DMS153 (cell line): Measurements from ENCODE around the gene KCNQ1OT1.

ENCODE experiments used
- DNase-seq: peaks from one replicate; lab custom pipeline; 2025; lab: John Stamatoyannopoulos, UW

Gene KCNQ1OT1

DNA sequence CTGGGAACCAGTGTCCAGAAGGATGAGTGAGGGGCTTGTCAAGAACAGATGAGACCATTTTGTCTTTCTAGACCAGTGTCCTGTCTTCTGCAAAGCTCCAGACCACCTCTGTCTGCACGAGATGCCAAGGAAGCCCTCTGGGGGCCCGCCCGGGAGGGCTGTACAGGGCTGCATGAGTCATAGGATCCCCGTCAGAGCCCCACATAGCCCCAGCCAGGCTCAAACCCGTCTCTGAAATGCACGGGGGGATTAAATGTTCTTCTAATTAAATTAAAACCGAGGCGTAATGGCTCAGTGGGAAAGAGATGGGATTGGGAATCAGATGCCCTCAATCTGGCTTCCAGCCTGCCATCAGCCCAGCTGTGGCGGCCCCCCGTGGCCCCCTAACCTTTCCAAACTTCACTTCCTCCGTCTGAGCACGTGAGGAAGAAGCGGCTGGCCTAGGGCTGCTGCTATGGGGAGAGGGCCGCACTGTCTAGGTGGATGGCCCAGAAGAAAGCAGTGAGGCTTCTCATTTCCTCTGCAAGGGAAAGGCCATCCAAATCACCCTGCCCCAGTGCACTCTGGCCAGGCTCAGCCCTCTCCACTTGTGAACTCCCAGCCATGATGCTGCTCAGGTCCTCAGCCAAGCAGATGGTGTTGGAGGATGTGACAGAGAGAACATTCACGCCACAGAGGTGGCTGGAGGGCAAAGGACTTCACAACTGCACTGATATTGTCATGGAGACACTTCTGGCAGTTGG, 32.8 kb downstream of the KCNQ1OT1 start:
- DNase-seq: no peak

DNA sequence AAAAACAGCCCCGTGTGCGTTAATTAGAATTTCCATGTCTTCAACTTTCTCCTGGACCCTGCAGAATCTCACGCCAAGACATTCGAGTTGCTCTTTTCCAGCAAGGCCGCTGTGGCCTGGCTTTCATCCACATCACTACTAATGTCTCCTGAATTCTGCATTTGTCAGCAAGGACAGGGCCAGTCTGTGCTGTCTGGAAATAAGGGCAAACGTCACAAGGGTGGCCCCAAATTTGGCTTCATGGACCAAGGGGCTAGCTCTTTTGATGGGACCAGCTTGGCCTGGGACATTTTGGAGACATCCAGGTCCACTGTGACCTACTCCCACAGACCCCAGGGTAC, 33.4 kb downstream of the KCNQ1OT1 start:
- no peak for DNase-seq

DNA sequence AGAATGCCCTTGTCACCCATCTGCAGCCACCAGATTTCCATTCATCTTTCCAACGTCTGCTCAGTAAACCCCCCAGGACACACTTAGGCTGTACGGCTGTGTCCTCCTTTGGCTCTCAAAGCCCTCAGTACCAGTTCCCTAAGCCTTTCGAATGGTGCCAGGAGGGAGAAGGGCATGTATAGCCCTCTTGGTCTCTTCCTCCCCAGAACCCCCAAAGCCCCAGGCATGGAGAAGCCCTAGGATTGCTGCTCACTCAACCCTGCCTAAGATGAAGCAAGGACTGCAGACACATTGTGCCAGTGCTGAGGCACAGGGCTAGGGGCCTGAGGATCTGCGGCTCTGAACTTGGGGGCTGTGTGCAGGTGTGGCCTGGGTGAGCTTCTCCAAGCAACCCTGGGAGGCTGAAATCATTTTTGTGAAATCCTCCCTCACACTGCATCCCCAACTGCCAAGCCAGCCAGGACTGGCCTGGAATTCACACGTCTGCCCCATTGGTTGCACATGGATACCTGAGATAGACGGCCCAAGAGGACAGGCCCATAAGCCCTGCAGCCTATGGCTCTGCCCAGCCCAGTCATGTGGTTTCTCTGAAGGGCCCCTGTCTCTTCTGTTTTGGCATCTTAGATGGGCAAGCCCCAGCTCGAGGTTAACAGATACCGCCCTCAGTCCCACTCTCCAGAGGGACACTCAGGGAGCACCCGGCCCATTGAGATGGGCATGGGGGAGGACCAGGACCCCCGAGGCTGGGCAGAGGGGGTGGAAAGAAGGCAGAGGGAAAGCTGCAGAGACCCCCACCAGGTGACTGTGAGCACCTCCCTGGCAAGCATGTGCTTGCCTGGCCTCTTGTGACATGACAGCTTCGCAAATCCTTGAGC, 34.0 kb downstream of the KCNQ1OT1 start:
- no peak for DNase-seq

DNA sequence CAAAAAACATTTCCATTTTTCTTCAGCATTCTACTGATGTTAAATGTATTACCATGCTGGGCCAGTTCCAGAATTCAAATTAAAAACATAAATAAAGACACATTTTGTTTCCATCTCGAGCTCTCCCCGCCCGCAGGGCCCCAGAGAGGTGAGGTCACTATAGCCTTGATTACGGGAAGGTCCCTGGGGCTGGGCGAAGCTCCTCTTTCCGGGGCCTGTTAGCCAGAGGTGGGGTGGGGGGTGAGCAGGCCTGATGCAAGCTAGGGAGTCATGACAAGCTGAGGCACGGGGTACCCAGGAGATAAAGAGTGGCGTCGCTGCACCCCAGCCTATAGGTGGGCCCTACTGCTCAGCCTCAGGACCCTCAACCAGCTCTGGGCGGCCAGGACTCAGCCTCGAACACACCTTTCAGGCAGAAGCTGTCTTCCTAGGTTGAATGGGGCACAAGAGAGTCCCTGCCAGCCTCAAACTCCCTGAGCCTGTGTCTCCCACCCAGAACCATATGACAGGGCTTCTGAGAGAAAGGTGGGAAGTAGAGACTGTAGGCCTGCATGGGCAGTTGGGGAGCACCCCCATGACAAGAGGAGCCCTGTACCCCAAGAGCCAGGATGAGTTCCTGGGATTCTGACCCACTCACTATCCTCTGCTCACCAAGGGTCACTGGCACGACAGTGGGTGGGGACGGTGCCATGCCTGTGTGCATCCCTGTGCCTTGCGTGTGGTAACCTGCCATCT, 34.8 kb downstream of the KCNQ1OT1 start:
- DNase-seq: no peak

DNA sequence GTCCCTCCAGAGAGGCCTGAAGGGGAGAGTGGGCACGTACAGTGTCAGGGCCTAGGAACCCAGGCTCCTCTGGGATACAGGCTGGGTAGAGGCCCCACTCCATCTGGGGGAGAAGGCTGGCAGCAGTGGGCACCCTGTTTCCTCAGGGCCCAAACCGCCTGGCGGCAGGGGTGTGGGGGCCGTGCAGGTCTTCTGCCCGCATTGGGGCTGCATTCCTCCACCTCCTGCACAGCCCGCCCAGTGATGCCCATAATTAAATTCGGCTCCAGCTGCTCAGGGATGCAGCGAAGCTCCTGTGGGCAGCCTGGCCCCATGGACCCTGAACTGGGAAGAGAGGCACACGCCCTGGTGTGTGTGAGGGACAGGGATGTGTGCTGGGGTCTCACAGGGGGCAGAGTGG, 35.4 kb downstream of the KCNQ1OT1 start:
- DNase-seq: no peak

DNA sequence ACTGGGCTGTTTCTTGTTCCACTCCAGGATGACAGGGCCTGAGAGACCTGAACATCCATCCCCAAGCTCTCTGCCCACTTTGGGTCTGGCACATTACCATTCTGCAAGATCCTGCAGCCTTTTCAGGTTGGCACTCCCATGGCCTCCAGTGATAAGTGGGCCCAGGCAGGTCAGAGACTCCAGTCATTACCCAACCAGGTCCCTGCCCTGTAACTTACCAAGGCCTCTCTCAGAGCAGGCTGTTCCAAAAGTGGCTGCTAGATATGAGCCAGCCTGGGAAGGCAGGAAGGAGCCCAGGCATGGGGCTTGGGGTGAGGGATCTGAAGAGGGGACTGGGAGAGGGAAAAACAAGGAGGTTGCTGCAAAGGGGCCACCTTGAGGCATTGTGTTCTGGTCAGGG, 35.9 kb downstream of the KCNQ1OT1 start:
- no peak for DNase-seq

DNA sequence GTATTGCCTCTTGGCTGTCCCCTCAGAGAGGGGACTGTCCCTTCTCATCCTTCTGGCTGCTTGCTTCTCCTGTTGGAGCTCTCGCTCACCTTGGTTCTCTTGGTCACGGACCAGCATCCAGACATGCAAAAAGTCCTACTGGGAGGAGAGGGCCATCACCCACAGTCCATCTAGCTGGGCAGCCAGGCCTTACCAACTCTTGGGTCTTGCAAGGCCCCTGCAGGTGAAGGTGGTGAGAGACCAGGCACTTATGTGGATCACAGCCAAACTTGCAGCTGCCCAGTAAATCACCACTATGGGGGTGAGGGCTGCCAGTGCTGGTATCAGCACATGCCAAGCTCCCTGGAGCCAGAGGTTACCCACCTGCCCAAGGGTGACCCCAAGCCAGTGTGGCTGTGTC, 36.3 kb downstream of the KCNQ1OT1 start:
- DNase-seq: no peak

DNA sequence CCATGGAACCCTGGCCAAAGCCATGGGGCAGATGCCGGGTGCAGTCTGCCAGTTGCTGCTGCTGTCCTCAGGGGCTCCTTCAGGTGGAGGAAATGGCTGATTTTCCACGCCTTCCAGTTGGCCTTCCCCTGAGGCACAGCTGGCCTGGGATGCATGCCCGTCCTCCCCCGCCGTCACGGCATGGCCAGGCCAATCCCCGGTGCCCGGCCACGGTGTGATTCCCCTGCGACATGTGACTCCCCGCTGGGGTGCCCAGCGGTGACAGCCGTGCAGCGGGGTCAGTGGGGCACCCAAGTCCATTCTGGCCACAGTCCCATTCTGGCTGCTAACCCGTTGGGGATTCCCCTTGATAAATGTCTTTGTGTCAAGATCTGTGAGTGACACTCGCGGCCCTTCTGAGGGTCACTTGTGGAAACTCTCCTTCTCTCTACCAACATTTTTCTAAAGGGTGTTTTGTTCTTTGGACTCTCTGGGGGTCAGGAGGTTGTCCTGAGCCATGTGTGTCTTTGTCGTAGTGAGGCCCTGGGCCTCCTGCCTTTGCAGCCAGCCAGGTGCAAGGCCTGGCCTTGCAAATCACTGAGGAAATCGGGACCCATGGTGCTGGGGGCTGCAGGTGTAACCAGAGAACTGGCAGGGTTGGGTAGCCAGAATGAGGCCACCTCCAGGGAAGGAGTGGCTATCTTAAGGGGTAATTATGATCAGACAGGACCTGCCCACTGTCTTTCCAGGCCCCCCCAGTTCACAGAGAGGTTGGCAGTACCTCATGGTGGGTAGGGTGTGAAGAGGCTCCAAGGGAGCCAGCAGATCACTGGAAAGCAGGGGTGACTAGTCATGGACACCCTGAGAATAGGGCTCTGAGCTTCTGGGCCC, 37.1 kb downstream of the KCNQ1OT1 start:
- no peak for DNase-seq

DNA sequence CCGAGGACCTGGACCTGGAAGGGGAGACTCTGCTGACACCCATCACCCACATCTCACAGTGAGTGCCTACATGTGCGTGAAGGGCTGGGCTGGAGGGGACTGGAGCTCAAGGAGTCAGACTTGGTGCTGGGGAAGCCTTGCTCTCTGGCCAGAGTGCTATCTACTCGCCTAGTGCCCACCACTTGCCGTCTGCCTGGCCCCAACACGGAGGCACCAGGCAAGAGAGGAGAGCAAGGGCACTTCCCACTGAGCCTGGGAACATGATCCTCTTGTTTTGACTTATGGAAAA, 37.8 kb downstream of the KCNQ1OT1 start:
- DNase-seq: no peak

DNA sequence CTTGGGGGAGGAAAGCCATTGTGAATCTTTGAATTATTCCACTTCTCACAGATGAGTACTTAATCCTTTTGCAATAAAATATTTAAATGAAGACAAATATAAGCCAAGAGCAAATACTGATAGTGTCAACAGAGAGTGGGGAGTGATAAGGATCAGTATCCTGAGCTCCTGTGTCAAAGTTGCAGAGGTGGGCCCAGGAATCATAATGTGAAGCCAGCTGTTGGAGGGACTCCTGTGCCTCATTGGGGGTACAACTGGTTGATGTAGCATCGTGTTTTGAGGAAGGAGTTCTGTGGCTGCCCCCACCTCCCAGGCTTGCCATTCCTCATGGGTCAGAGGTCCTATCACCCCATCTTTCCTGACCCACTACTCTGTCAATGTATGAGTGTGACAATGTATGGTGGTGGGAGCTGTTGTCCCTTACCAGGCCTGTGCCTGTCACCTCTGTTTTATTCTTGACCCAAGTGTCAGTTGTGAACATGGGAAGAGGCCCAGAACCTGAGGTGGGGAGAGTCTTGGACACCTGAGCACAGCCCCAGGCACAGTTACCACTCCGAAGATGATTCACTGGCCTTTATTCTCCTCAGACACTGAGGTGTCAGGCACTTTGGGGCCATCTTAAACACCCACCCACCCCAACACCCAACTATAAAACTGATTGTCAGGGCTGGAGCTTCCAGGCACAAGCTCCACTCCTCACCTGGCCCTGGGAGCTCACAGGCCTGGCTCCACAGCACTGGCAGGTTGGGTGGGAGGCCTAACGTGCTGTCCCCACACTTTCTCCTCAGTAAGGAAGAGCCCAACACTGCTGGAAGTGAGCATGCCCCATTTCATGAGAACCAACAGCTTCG, 38.4 kb downstream of the KCNQ1OT1 start:
- no peak for DNase-seq

DNA sequence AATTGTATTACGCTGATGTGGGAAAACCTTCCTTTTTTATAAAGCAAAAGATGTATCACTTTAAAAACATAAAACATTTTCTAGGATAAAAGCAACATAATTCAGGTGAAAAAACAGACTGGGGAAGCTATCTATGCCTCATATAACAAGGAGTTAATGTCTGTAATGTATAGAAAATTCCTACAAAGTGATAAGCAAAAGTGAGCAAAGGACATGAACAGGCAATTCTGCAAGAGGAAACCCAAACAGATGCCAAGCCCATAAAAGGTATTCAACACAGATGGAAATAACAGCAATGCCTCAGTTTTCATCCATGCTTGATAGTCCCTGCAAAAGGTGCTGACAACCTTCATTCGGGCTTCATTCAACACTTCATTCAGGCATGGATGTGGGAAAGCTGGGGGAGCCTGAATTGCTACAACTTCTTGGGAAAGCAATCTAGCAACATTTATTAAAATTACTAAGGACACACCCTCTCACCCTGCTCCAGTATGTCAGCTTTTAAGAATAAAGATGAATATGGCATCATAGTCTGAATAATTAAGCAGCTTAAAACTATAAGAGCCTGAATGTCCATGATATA, 39.3 kb downstream of the KCNQ1OT1 start:
- no peak for DNase-seq

DNA sequence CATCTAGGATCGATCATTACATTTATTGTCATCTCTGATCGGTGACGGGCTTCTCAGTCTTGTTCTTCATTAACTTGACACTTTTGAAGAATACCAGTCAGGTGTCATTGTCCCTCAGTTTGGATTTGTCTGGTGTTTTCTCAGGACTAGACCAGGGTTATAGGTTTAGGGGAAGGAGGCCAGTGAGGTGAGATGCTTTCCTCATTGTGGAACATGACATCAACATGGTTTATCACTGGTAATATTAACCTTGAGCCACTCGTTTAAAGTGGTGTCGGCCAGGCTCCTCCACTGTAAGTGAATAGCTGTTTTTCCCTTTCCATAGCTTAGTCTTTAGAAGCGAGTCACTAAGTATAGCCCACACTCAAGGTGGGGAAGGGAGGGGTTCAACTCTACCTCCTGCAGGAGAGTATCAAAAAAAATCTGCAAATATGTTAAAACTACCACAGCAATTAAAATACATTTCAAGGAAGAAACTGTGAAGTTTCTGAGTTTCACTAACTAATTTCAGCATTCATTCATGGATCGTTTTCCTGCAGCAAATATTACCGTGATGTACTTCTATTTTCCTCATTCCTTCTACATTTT, 42.0 kb downstream of the KCNQ1OT1 start:
- no peak for DNase-seq

DNA sequence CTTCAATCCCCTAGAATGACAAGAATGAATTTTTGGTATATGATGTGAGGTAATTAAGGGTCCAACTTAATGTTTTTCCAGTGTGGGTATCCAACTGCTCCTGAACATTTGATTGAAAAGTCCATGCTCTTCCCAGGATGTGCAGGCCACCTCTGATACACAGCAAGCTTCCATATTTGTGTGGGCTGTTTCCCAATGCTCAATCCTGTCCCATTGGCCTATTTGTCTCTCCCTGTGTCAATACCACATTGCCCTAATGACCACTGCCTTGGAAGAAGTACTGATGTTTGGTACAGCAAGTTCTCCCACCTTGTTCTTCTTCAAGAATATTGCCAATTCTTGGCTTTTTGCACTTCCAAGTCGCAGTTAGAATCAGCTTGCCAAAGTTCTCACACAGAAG, 42.9 kb downstream of the KCNQ1OT1 start:
- DNase-seq: no peak

DNA sequence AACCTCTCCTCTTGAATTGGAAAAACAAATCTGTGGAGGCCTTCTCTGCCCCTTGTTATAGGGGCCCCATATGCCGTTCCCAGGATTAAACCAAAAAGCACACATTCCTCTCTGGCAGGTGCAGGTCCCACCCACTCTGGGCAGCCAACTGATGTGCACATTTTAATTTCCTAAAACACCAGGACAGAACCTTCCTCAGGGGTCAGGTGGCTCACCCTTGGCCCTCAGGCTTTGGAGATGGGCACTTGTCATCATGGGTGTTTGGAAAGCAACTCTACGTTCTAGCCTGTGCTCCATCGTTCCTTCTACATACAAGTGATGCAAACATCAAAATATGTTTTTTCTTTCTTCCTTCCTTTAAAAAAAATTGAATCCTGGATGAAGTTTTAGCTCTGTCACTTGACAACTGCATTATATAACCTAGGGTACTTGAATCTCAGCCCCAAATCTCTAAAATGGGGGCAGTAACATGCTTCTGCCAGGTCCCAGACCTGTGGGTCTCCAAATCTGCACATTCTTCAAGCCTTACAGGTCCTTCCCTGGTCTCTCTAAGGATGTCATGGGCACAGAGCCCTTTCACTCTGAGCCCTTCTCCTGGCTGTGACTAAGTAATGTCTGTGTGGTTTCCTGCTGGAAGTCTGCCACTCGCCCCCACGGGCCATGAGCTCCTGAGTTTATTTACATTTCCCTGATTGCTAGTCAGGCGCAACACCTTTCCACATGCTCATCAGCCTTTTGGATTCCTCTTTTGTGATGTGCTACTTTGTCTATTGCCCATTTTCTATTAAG, 43.8 kb downstream of the KCNQ1OT1 start:
- DNase-seq: peak; percentile 25

DNA sequence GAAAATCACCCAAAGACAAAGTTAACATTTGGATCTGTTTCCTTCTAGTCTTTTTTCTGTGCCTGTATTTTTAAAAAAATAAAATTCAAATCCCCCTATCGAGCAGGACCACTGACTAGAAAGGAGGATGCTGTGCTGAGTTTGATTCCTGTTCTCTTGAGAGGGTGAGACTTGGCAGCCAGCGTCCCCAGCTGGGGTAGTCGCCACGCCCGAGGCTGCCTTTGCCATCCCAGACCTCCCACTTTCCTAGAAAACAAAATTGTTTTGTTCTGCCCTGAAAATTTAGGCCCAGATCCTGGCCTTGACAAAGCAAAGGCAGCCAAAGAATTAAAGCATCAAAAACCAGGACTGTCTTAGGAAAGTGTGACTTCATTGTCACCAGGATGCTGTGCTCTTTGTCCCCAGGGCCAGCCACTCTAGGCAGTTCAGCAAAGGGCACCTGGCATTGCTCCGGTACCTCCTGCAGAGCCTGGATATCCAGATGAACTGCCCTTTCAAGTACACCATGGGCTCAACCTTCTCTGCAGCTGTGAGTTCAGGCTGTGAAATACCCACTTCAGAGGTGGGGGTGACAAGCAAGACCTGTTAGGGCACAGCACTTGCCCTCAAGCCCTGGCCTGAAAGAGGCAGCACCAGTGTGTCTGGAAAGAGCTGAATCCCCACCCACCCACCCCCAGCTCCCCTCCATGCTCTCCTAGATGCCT, 44.6 kb downstream of the KCNQ1OT1 start:
- DNase-seq: no peak

DNA sequence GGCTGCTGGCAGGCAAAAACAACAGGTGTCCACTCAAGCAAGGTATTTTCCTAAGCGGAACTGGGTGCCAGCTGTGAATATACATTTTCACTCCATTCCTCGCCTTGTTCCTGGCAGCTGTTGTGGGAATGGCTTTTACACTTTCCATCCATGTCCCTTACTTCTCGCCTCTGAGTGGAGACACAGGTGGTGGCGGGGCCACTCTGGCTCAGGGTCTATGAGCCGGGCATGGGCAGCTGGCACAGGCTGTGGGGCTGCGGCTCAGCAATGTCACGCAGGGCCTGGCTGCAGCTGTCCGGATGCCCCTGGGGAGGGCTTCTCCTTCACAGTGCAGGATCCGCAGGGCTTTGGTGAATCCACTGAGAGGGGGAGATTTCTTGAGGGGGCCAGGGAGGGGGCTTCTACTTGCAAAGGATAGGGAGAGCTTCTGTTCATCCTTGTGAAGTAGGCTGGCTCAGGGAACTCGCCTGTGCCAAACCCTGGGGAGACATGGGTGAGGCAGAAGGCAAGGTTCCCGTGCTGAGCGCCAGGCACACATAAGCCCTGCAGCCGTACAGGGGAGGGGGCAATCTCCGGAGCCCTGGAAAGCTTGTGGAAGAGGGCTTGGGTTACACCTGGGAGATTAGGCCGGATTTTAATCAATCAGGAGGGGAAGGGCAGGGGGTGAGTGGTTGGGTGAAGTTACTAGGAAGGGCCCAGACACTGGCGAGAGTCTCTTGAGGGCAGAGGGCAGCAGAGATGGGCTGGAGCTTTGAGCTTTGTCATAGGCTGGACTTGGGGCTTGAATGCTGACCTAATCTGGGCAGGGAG, 45.7 kb downstream of the KCNQ1OT1 start:
- DNase-seq: no peak

DNA sequence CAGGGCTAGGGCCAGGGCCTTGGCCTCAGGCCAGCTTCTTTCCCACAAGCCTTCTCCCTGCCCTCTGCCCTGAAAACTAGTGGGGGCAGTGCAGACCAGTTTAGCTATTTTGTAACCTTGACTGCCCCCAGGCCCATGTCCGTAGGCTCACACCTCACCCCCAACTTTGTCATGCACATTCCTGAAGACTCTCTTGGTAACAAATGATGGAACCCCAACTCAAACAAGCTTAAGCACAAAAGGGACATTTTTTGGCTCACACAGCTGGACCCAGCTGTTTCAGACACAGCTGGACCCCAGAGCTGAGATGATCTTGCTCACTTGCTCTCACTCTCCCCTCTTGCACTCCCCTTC, 46.6 kb downstream of the KCNQ1OT1 start:
- DNase-seq: no peak
